Loucy (cell line): ENCODE results near the gene RORC.

ENCODE experiments used
- H2AFZ ChIP-seq: fragments of 200-600 bp; sonication (generic); 2 replicates; pipeline ENCODE4 v1.6.0; 2016; ENCODE audit warnings: antibody characterized with exemption, mild to moderate bottlenecking, low read length, moderate library complexity
- H3F3A ChIP-seq: fragments of 200-600 bp; 2 replicates; pipeline ENCODE4 v1.6.0; 2016; ENCODE audit warnings: antibody characterized with exemption, low read depth, mild to moderate bottlenecking
- H3K27me3 ChIP-seq: fragments of 200-600 bp; sonication (generic); 2 replicates; pipeline ENCODE4 v1.6.1; 2014; ENCODE audit warnings: low read length, mild to moderate bottlenecking; ENCODE audit not compliant: insufficient read depth, poor library complexity, severe bottlenecking
- H3K36me3 ChIP-seq: fragments of 200-600 bp; sonication (generic); 2 replicates; pipeline ENCODE4 v1.6.1; 2016; ENCODE audit warnings: low read length; ENCODE audit not compliant: insufficient read depth
- H3K4me1 ChIP-seq: fragments of 200-600 bp; sonication (generic); 2 replicates; pipeline ENCODE4 v1.5.1; 2014; ENCODE audit warnings: low read length, mild to moderate bottlenecking; ENCODE audit not compliant: insufficient read depth, poor library complexity, severe bottlenecking
- H3K4me2 ChIP-seq: fragments of 200-600 bp; sonication (generic); 2 replicates; pipeline ENCODE4 v1.6.0; 2014; ENCODE audit warnings: antibody characterized with exemption, low read length, low read depth, mild to moderate bottlenecking; ENCODE audit not compliant: poor library complexity, severe bottlenecking
- H3K4me3 ChIP-seq: fragments of 200-600 bp; sonication (generic); 2 replicates; pipeline ENCODE4 v1.5.1; 2014; ENCODE audit warnings: low read length, mild to moderate bottlenecking, mixed read lengths; ENCODE audit not compliant: poor library complexity, severe bottlenecking
- H3K79me2 ChIP-seq: fragments of 200-600 bp; sonication (generic); 2 replicates; pipeline ENCODE4 v1.6.1; 2014; ENCODE audit warnings: low read length; ENCODE audit not compliant: insufficient read depth
- H3K9ac ChIP-seq: fragments of 200-600 bp; sonication (generic); 2 replicates; pipeline ENCODE4 v1.6.0; 2014; ENCODE audit warnings: mild to moderate bottlenecking, low read depth, low read length, moderate library complexity; ENCODE audit not compliant: poor library complexity, severe bottlenecking
- H3K9me2 ChIP-seq: fragments of 200-600 bp; sonication (generic); replicated peaks from 2 replicates; pipeline ENCODE4 v1.6.1; 2016; ENCODE audit warnings: low read depth, low read length, mixed read lengths
- H3K9me3 ChIP-seq: fragments of 200-600 bp; sonication (generic); 2 replicates; pipeline ENCODE4 v1.6.1; 2014; ENCODE audit warnings: mild to moderate bottlenecking, antibody characterized with exemption, low read length, low read depth; ENCODE audit not compliant: insufficient read depth
- H4K20me1 ChIP-seq: fragments of 200-600 bp; sonication (generic); 2 replicates; pipeline ENCODE4 v1.6.0; 2014; ENCODE audit warnings: antibody characterized with exemption, low read length, mild to moderate bottlenecking; ENCODE audit not compliant: insufficient read depth, poor library complexity, severe bottlenecking
- EZH2phosphoT487 ChIP-seq: fragments of 200-600 bp; IDR thresholded peaks from 2 replicates; pipeline ENCODE4 v1.6.1; 2018; ENCODE audit warnings: antibody characterized with exemption, mild to moderate bottlenecking, moderate library complexity, borderline replicate concordance
- TF ChIP-seq, protein P1 (sequence below): fragments of 200-600 bp; sonication (generic); conservative IDR thresholded peaks from 2 replicates; pipeline ENCODE4 v1.5.1; 2014; ENCODE audit warnings: mild to moderate bottlenecking, antibody characterized with exemption, low read length

RORC gene

DNA sequence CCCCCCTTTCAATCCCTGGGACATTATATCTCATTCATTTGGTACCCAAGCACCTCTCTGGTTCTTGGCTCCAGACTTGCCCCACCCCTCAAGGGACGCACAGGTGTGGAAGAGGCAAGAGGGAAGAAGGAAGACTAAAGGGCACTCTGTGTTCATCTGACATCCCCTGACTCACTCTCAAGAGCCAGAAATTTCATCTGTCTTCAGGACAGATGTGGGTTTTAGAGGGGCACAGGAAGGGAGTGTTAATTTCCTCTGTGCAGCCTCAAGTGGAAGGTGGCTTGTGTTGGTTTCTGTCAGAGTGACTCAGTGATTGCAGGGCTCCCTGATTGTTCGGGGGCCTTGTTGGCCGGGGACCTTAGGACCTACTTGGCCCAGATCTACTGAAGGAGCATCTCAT is 5.6 kb upstream of the RORC start:
- H2AFZ ChIP-seq: no peak overlapping the region
- no peaks in the 10 kb centered on the region for H3K9me3 ChIP-seq
- no peaks in the 10 kb centered on the region for H3K79me2 ChIP-seq
- no peaks in the 10 kb centered on the region for H4K20me1 ChIP-seq
- H3F3A ChIP-seq: no peaks in the 10 kb centered on the region
- H3K9ac ChIP-seq: no peak overlapping the region
- no peak for TF ChIP-seq EZH2phosphoT487
- TF ChIP-seq, protein P1, sequence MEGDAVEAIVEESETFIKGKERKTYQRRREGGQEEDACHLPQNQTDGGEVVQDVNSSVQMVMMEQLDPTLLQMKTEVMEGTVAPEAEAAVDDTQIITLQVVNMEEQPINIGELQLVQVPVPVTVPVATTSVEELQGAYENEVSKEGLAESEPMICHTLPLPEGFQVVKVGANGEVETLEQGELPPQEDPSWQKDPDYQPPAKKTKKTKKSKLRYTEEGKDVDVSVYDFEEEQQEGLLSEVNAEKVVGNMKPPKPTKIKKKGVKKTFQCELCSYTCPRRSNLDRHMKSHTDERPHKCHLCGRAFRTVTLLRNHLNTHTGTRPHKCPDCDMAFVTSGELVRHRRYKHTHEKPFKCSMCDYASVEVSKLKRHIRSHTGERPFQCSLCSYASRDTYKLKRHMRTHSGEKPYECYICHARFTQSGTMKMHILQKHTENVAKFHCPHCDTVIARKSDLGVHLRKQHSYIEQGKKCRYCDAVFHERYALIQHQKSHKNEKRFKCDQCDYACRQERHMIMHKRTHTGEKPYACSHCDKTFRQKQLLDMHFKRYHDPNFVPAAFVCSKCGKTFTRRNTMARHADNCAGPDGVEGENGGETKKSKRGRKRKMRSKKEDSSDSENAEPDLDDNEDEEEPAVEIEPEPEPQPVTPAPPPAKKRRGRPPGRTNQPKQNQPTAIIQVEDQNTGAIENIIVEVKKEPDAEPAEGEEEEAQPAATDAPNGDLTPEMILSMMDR: no peak
- peak overlapping the region; percentile 61 for H3K4me2 ChIP-seq
- H3K4me1 ChIP-seq: peaks cover 21% of the 10 kb centered on the region
- H3K36me3 ChIP-seq: no peaks in the 10 kb centered on the region
- H3K4me3 ChIP-seq: peak overlapping the region; percentile 44
- no peaks in the 10 kb centered on the region for H3K9me2 ChIP-seq
- H3K27me3 ChIP-seq: no peaks in the 10 kb centered on the region

DNA sequence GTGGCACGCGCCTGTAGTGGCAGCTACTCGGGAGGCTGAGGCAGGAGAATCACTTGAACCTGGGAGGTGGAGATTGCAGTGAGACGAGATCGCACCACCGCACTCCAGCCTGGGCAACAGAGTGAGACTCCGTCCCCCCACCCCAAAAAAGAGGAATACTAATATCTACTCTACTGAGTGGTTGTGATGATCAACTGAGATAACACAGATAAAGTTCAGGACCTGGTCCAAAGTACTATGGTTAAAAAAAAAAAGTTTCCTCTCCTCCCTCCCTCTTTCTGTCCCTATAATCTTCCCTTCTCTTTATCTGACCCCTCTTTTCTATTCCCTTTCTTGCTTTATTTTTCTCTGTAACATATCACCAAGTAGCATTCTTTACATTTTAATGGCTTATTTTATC is 4.0 kb upstream of the RORC start:
- H3F3A ChIP-seq: no peaks in the 10 kb centered on the region
- no peaks in the 10 kb centered on the region for H3K79me2 ChIP-seq
- no peaks in the 10 kb centered on the region for H3K9me2 ChIP-seq
- no peak overlapping the region for H3K9ac ChIP-seq
- no peaks in the 10 kb centered on the region for H4K20me1 ChIP-seq
- TF ChIP-seq, protein P1: no peak
- no peak for TF ChIP-seq EZH2phosphoT487
- no peak overlapping the region for H3K4me2 ChIP-seq
- no peak overlapping the region for H2AFZ ChIP-seq
- no peaks in the 10 kb centered on the region for H3K9me3 ChIP-seq
- no peak overlapping the region for H3K4me3 ChIP-seq
- H3K27me3 ChIP-seq: no peaks in the 10 kb centered on the region
- no peaks in the 10 kb centered on the region for H3K36me3 ChIP-seq
- H3K4me1 ChIP-seq: peaks cover 30% of the 10 kb centered on the region

DNA sequence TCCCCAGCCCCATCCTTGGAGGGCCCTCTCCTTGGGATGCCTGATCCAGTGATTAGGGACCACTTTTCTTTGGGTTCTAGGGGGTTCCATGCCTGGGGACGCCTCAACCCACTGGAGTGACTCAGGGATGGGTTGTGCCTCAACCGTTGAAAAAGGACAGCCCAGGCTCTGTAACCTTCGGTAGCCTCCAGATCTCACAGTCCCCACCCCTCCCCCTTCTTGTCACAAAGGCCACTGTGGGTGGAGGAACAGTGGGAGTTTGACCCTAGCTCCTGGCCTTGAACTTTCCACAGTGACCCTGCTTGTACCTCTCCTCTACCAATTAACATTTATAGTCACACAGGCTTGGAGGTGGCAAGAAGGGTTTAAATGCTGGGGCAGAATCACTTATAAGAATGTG is 2.6 kb upstream of the RORC start:
- Histone ChIP-seq H3K4me2 (no peak overlapping the region), H4K20me1 (no peaks in the 10 kb centered on the region), H3K79me2 (no peaks in the 10 kb centered on the region), H3K9me2 (no peaks in the 10 kb centered on the region), H2AFZ (no peak overlapping the region), H3K9ac (no peak overlapping the region), H3K27me3 (no peaks in the 10 kb centered on the region), H3F3A (peaks cover 9% of the 10 kb centered on the region; the same call in 1 of the 2 replicates), H3K4me3 (no peak overlapping the region), H3K9me3 (no peaks in the 10 kb centered on the region), H3K36me3 (no peaks in the 10 kb centered on the region), H3K4me1 (peaks cover 44% of the 10 kb centered on the region)
- no peak for TF ChIP-seq EZH2phosphoT487
- TF ChIP-seq, protein P1: no peak
